ENCODE results near the gene DAGLB.
"Not testable (repeated sequence)": the region's sequence is repeated elsewhere in the genome, so short reads cannot be mapped to it uniquely, and the experiment has no call there.

DAGLB gene

GRCh38 chr7:6400243-6401105 is 47.3 kb downstream of the DAGLB start:
- not testable (repeated sequence) for FAIRE-seq; DNase-seq (ENCODE audit: low spot score)

GRCh38 chr7:6399351-6399750 is 48.4 kb downstream of the DAGLB start:
- FAIRE-seq (no peak), DNase-seq (ENCODE audit: low spot score) (no peak)

GRCh38 chr7:6398943-6399342 is 48.8 kb downstream of the DAGLB start:
- FAIRE-seq = peak; percentile 32
- no peak for DNase-seq (ENCODE audit: low spot score)

- not testable (repeated sequence) for DNase-seq (ENCODE audit: low spot score); FAIRE-seq
Observed at GRCh38 chr7:6397759-6398495, 49.8 kb downstream of the DAGLB start.

- DNase-seq (ENCODE audit: low spot score) = no peak
- FAIRE-seq = no peak
Observed at GRCh38 chr7:6395898-6396595, 51.7 kb downstream of the DAGLB start.

GRCh38 chr7:6394114-6394513 is 53.6 kb downstream of the DAGLB start:
- FAIRE-seq (no peak), DNase-seq (ENCODE audit: low spot score) (no peak)

- DNase-seq (ENCODE audit: low spot score) (no peak), FAIRE-seq (no peak)
Observed at GRCh38 chr7:6393667-6394056, 54.1 kb downstream of the DAGLB start.

- no peak for DNase-seq (ENCODE audit: low spot score)
- FAIRE-seq = no peak
Observed at GRCh38 chr7:6392712-6393666, 54.8 kb downstream of the DAGLB start.

GRCh38 chr7:6389728-6390127 is 58.0 kb downstream of the DAGLB start:
- FAIRE-seq = no peak
- no peak for DNase-seq (ENCODE audit: low spot score)

GRCh38 chr7:6387734-6388294 is 59.9 kb downstream of the DAGLB start:
- FAIRE-seq = peak; percentile 40
- no peak for DNase-seq (ENCODE audit: low spot score)

GRCh38 chr7:6386779-6387178 is 61.0 kb downstream of the DAGLB start:
- FAIRE-seq (no peak), DNase-seq (ENCODE audit: low spot score) (no peak)

- DNase-seq (ENCODE audit: low spot score) = no peak
- FAIRE-seq = peak; percentile 96
Observed at GRCh38 chr7:6385909-6386560, 61.7 kb downstream of the DAGLB start.

GRCh38 chr7:6385110-6385781 is 62.5 kb downstream of the DAGLB start:
- peak; percentile 20 for FAIRE-seq
- DNase-seq (ENCODE audit: low spot score) = peak; percentile 89

- DNase-seq (ENCODE audit: low spot score) (no peak), FAIRE-seq (peak; percentile 23)
Observed at GRCh38 chr7:6384327-6384726, 63.4 kb downstream of the DAGLB start.

- DNase-seq (ENCODE audit: low spot score) (no peak), FAIRE-seq (no peak)
Observed at GRCh38 chr7:6382817-6383216, 64.9 kb downstream of the DAGLB start.

- not testable (repeated sequence) for FAIRE-seq; DNase-seq (ENCODE audit: low spot score)
Observed at GRCh38 chr7:6381846-6382245, 65.9 kb downstream of the DAGLB start.

GRCh38 chr7:6380310-6381095 is 67.3 kb downstream of the DAGLB start:
- DNase-seq (ENCODE audit: low spot score) (no peak), FAIRE-seq (no peak)

- FAIRE-seq = no peak
- DNase-seq (ENCODE audit: low spot score) = no peak
Observed at GRCh38 chr7:6379886-6380285, 67.9 kb downstream of the DAGLB start.

Data from urothelium cell line (cell line).